Endothelial cell of umbilical vein (primary cell): ENCODE data around the gene LAMC1. TPM values are rescaled to one million over a fixed set of nuclear protein-coding genes. Genes with fewer than 3 reads are reported as not detected.

Experiments used
- BruUV-seq: library from RNA; stranded (reverse); fragments of 400-500 nt; replicated peaks from 2 replicates; lab custom pipeline; 2021; lab: Mats Ljungman, UMichigan
- CTCF ChIA-PET: fragments of 300-600, 350-600 bp; sonication (Branson Sonifier 250); formaldehyde crosslinking; loops from one replicate; lab custom pipeline; 2021; ENCODE audit warnings: antibody characterized with exemption, inconsistent platforms; lab: Charles Lee
- POLR2A ChIA-PET: fragments of 300-600, 350-600 bp; sonication (Branson Sonifier 250); formaldehyde crosslinking; loops from one replicate; lab custom pipeline; 2021; ENCODE audit warnings: antibody characterized with exemption, inconsistent platforms; lab: Charles Lee
- DNase-seq: peaks from one replicate; pipeline ENCODE4 v3.0.0-alpha.2; 2011; ENCODE audit warnings: low read depth, low spot score
- FAIRE-seq: peaks from 2 replicates; lab custom pipeline; 2011; peaks lifted over from hg19 to GRCh38; lab: Jason Lieb, UNC
- H2AFZ ChIP-seq: 2 replicates; pipeline ENCODE4 v1.6.0; 2012; ENCODE audit warnings: low read depth, low read length, control low read depth, inconsistent platforms
- H3K27ac ChIP-seq: 2 replicates; pipeline ENCODE4 v1.5.1; 2011; ENCODE audit warnings: low read depth, mild to moderate bottlenecking, control low read depth, low read length, moderate library complexity; ENCODE audit not compliant: insufficient read depth
- H3K27me3 ChIP-seq, 2 experiments: 2 replicates each; pipeline versions ENCODE4 v1.6.0 to v1.6.1; 2011; ENCODE audit warnings: low read length in 2 of 2, mixed read lengths in 1 of 2; ENCODE audit not compliant: control insufficient read depth in 2 of 2, insufficient read depth in 2 of 2
- H3K36me3 ChIP-seq, 2 experiments: 2 replicates in 1 of 2; 3 replicates in 1 of 2; pipeline ENCODE4 v1.5.1; 2011; ENCODE audit warnings: low read length in 2 of 2, mild to moderate bottlenecking in 1 of 2, moderate library complexity in 1 of 2; ENCODE audit not compliant: control insufficient read depth in 2 of 2, insufficient read depth in 2 of 2; ENCODE audit errors: extremely low read depth in 1 of 2
- H3K4me1 ChIP-seq: 3 replicates; pipeline ENCODE4 v1.5.1; 2011; ENCODE audit warnings: mild to moderate bottlenecking, low read length; ENCODE audit not compliant: control insufficient read depth, insufficient read depth; ENCODE audit errors: extremely low read depth
- H3K4me2 ChIP-seq: 2 replicates; pipeline ENCODE4 v1.6.1; 2011; ENCODE audit warnings: low read length, control low read depth, mixed read lengths; ENCODE audit not compliant: insufficient read depth
- H3K4me3 ChIP-seq, 3 experiments: fragments of 200-600 bp in 1 of 3; sonication (generic), shearing (Covaris generic) in 1 of 3; replicated peaks in 1 of 3; 2 replicates each; pipeline ENCODE4 v1.5.1; 2011 to 2016; ENCODE audit warnings: control low read depth in 3 of 3, low read length in 3 of 3, mild to moderate bottlenecking in 2 of 3, inconsistent platforms in 1 of 3, low read depth in 1 of 3, moderate library complexity in 1 of 3; ENCODE audit not compliant: insufficient read depth in 1 of 3
- H3K79me2 ChIP-seq: 2 replicates; pipeline ENCODE4 v1.6.0; 2012; ENCODE audit warnings: low read length, inconsistent platforms; ENCODE audit not compliant: control insufficient read depth, insufficient read depth
- H3K9ac ChIP-seq: replicated peaks from 2 replicates; pipeline ENCODE3; 2011; ENCODE audit warnings: low read length, control low read depth; ENCODE audit not compliant: insufficient read depth; ENCODE audit errors: extremely low read depth
- H3K9me1 ChIP-seq: replicated peaks from 3 replicates; pipeline ENCODE4 v1.6.0; 2011; ENCODE audit warnings: mild to moderate bottlenecking, low read length; ENCODE audit not compliant: control insufficient read depth, insufficient read depth; ENCODE audit errors: extremely low read depth
- H3K9me3 ChIP-seq: replicated peaks from 2 replicates; pipeline ENCODE4 v1.5.1; 2012; ENCODE audit warnings: low read length, inconsistent platforms; ENCODE audit not compliant: control insufficient read depth, insufficient read depth
- H4K20me1 ChIP-seq: replicated peaks from 2 replicates; pipeline ENCODE3; 2011; ENCODE audit warnings: mild to moderate bottlenecking, low read length; ENCODE audit not compliant: control insufficient read depth, insufficient read depth; ENCODE audit errors: extremely low read depth
- EZH2 ChIP-seq: IDR thresholded peaks from 2 replicates; pipeline ENCODE4 v1.6.1; 2012; ENCODE audit warnings: borderline replicate concordance, low read depth, mild to moderate bottlenecking, moderate library complexity, low read length, inconsistent platforms; ENCODE audit not compliant: severe bottlenecking
- FOS ChIP-seq: IDR thresholded peaks from 2 replicates; pipeline ENCODE4 v1.6.1; 2011; ENCODE audit warnings: mild to moderate bottlenecking, low read length, moderate library complexity, borderline replicate concordance; ENCODE audit not compliant: insufficient read depth
- GATA2 ChIP-seq: IDR thresholded peaks from 2 replicates; pipeline ENCODE4 v1.7.0; 2011; ENCODE audit warnings: low read depth, mild to moderate bottlenecking, moderate library complexity, mixed read lengths, low read length; ENCODE audit not compliant: insufficient read length, insufficient read depth
- JUN ChIP-seq: IDR thresholded peaks from 2 replicates; pipeline ENCODE4 v1.6.1; 2011; ENCODE audit warnings: borderline replicate concordance, low read depth; ENCODE audit not compliant: insufficient read length, insufficient read depth
- MYC ChIP-seq: IDR thresholded peaks from one replicate; pipeline ENCODE4 v1.6.1; 2011; ENCODE audit warnings: mild to moderate bottlenecking, low read depth, low read length
- POLR2A ChIP-seq: IDR thresholded peaks from 2 replicates; pipeline ENCODE4 v1.6.1; 2012; ENCODE audit warnings: low read depth, mild to moderate bottlenecking, control low read depth, low read length
- POLR2AphosphoS5 ChIP-seq: IDR thresholded peaks from 2 replicates; pipeline ENCODE4 v1.6.1; 2012; ENCODE audit warnings: low read depth, mild to moderate bottlenecking, control low read depth, low read length, moderate library complexity; ENCODE audit not compliant: insufficient read depth
- dilution Hi-C: fragments of 300-500 bp; cut with MboI; formaldehyde crosslinking; loops from one replicate; pipeline ENCODE4 v1.15.0; 2019; ENCODE audit warnings: low sequenced_read_pairs; ENCODE audit not compliant: extremely low pct_ligation_motif_present
- intact Hi-C: fragments of 100-400 bp; cut with micrococcal nuclease; formaldehyde crosslinking; loops from one replicate; pipeline ENCODE4 v1.10.0; 2022
- polyA plus RNA-seq, 4 experiments: library from polyadenylated mRNA; depleted of rRNA in 3 of 4; stranded (reverse) in 3 of 4; unstranded in 1 of 4; fragments of >200 nt; gene quantifications; 2 replicates each; pipeline versions ENCODE4 v1.2.1 to v1.2.3, GENCODE V29; 2011 to 2012; ENCODE audit warnings: missing spikeins in 1 of 4
- total RNA-seq: library from RNA; stranded (reverse); gene quantifications from 2 replicates; pipeline ENCODE4 v1.2.3, GENCODE V29; 2021
- TF ChIP-seq, protein P1 (sequence below), 2 donors: IDR thresholded peaks; 1 replicate in 1 of 2; 2 replicates in 1 of 2; pipeline ENCODE4 v1.5.1; 2011; ENCODE audit warnings: low read length in 2 of 2, mild to moderate bottlenecking in 2 of 2, moderate library complexity in 2 of 2, control low read depth in 1 of 2, inconsistent platforms in 1 of 2, low read depth in 1 of 2; ENCODE audit not compliant: insufficient read depth in 1 of 2; ENCODE audit errors: extremely low read depth in 1 of 2
- TF ChIP-seq, protein P2 (sequence below): IDR thresholded peaks from 2 replicates; pipeline ENCODE4 v1.6.1; 2011; ENCODE audit not compliant: insufficient read depth, insufficient read length

LAMC1 gene
- total and polyA plus RNA-seq, 2 donors (not counting 3 experiments of a cell fraction or from before 2014, with no cell fraction given), result 92.5 to 216 TPM

DNA sequence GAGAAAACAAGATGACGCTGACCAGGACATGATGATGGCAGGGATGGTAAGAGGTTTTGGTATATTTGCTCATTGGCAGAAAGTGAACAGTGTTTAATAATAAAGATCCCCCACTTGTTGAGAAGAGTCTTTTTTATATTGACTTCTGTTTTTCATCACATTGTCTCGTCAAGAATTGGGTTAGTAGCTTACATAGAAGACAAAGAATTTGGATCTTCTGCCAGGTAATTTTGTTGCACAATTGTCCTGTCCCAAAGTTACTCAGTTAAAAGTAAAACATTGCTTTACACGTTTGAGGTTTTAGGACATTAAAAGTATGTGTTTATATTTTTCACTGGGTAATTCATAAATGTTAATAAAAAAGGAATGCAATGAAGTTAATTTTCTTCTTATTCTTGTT, 114.6 kb downstream of the LAMC1 start:
- H3K27ac ChIP-seq, result no peak overlapping the region
- no peak overlapping the region for H2AFZ ChIP-seq
- H3K9me3 ChIP-seq, result no peaks in the 10 kb centered on the region
- CTCF ChIA-PET, result interaction anchor here (1.0 to 1.5 kb wide), 3 partner anchors 90 to 175 kb away, joined by 4 read pairs; no protein-coding TSS in a partner anchor
- no peak overlapping the region for H3K4me3 ChIP-seq
- POLR2A ChIA-PET, result no interaction called here
- no peak for DNase-seq
- TF ChIP-seq MYC (no peak), GATA2 (no peak), POLR2A (no peak), POLR2AphosphoS5 (no peak), FOS (no peak), EZH2 (no peak), JUN (no peak)
- TF ChIP-seq, protein P1, sequence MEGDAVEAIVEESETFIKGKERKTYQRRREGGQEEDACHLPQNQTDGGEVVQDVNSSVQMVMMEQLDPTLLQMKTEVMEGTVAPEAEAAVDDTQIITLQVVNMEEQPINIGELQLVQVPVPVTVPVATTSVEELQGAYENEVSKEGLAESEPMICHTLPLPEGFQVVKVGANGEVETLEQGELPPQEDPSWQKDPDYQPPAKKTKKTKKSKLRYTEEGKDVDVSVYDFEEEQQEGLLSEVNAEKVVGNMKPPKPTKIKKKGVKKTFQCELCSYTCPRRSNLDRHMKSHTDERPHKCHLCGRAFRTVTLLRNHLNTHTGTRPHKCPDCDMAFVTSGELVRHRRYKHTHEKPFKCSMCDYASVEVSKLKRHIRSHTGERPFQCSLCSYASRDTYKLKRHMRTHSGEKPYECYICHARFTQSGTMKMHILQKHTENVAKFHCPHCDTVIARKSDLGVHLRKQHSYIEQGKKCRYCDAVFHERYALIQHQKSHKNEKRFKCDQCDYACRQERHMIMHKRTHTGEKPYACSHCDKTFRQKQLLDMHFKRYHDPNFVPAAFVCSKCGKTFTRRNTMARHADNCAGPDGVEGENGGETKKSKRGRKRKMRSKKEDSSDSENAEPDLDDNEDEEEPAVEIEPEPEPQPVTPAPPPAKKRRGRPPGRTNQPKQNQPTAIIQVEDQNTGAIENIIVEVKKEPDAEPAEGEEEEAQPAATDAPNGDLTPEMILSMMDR (IDR thresholded peaks at IDR 0.05; ENCODE audit: extremely low read depth in 1 of 2, insufficient read depth in 1 of 2, low read depth in 1 of 2, low read length in 2 of 2), result no peak
- TF ChIP-seq, protein P2, sequence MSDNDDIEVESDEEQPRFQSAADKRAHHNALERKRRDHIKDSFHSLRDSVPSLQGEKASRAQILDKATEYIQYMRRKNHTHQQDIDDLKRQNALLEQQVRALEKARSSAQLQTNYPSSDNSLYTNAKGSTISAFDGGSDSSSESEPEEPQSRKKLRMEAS, result no peak
- FAIRE-seq, result no peak
- peaks cover 20 to 53% of the 10 kb centered on the region in 2 experiments for H3K36me3 ChIP-seq
- intact Hi-C loops (loop anchor here (5.0 kb wide), 2 partner anchors 135 to 335 kb away; partner anchors contain the start of gene SMG7), dilution Hi-C loops (no loop called here)
- no TSS peak for BruUV-seq
- no peak overlapping the region for H3K4me2 ChIP-seq
- no peaks in the 10 kb centered on the region for H3K9me1 ChIP-seq
- no peaks in the 10 kb centered on the region for H3K27me3 ChIP-seq
- peaks cover 25% of the 10 kb centered on the region for H3K4me1 ChIP-seq
- no peak overlapping the region for H3K9ac ChIP-seq
- no peaks in the 10 kb centered on the region for H3K79me2 ChIP-seq
- no peaks in the 10 kb centered on the region for H4K20me1 ChIP-seq
